ENCODE results near the gene FANCE. TPM values are rescaled to one million over a fixed set of nuclear protein-coding genes. Genes with fewer than 3 reads are reported as not detected.

FANCE gene
- total RNA-seq, 6 donors from 2014 or later, result 6.1 to 13.3 (median 9.3) TPM

DNA sequence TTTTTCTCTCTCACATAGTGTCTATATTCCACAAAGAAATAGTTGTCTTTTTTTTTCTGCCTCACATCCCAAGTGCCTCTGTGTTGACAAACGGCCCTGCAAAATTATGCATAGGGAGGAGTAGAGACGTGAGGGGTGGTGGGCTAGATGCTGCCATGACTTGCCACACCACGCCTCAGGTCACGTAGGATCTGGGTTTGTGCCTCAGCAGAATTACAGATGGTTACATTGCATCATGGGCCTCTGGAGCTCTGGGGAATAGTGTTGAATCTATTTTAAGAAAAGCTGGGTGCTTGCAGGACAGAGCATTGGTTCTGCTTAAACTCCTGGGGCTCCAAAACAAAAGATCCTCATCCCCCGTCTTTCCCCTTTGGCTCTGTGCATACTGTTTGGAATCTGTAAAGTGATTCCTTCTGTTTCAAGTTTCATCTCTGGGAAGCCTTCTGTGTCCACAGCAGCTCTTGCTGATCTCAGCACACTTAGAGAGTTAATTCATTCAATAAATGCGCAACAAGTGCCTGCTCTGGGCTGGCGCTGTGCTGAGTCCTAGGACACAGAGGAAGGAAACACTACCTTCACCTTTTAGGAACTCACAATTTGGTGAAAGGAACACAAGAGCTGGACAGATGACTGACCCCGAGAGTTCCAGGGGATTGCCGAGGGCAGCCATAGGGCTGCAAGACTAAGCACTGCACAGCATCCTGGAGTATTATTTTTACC is 2.4 kb downstream of the FANCE start:
- no peak for DNase-seq

DNA sequence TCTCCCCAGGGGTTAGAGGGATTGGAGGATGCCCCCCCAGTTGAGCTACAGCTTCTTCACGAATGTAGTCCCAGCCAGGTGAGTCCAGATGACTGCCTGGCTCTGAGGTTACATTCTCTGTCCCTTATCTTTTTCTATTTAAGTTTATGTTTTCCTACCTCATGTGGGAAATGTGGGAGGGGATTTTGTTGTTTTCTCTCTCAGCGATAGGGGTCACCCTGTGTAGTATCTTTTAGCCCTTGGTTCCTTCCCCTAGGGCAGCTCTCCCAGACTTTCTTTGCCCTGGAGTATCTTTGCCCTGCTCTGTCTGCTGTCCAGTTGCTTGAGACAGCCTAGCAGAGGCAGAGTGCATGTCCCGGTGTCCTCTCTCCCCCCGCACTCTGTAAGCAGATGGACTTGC is 5.8 kb downstream of the FANCE start:
- peaks cover 0 to 46% (median 17%) of the 10 kb centered on the region in 4 donors for H3K36me3 ChIP-seq

More for the DNA sequence above, 2.4 kb downstream of the FANCE start:
- Histone ChIP-seq H3K27ac (no peak overlapping the region), H3K4me1 (peaks cover 18 to 32% (median 31%) of the 10 kb centered on the region in 4 donors), H3K36me3 (peaks cover 0 to 39% (median 13%) of the 10 kb centered on the region in 4 donors), H3K4me3 (no peak overlapping the region), H3K9me3 (no peaks in the 10 kb centered on the region), H3K27me3 (no peaks in the 10 kb centered on the region)
- TF ChIP-seq POLR2A (IDR thresholded peaks at IDR 0.05) (no peak), EP300 (IDR thresholded peaks at IDR 0.05) (no peak), POLR2AphosphoS5 (IDR thresholded peaks at IDR 0.05) (no peak)
- TF ChIP-seq, protein P1, sequence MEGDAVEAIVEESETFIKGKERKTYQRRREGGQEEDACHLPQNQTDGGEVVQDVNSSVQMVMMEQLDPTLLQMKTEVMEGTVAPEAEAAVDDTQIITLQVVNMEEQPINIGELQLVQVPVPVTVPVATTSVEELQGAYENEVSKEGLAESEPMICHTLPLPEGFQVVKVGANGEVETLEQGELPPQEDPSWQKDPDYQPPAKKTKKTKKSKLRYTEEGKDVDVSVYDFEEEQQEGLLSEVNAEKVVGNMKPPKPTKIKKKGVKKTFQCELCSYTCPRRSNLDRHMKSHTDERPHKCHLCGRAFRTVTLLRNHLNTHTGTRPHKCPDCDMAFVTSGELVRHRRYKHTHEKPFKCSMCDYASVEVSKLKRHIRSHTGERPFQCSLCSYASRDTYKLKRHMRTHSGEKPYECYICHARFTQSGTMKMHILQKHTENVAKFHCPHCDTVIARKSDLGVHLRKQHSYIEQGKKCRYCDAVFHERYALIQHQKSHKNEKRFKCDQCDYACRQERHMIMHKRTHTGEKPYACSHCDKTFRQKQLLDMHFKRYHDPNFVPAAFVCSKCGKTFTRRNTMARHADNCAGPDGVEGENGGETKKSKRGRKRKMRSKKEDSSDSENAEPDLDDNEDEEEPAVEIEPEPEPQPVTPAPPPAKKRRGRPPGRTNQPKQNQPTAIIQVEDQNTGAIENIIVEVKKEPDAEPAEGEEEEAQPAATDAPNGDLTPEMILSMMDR (IDR thresholded peaks at IDR 0.05), result no peak
- WGBS, 2 donors, result 78 to 83% methylated on average over 9 of the region's 9 CpGs
- ATAC-seq (ENCODE audit: low FRiP score in 2 of 2), result no peak

DNA sequence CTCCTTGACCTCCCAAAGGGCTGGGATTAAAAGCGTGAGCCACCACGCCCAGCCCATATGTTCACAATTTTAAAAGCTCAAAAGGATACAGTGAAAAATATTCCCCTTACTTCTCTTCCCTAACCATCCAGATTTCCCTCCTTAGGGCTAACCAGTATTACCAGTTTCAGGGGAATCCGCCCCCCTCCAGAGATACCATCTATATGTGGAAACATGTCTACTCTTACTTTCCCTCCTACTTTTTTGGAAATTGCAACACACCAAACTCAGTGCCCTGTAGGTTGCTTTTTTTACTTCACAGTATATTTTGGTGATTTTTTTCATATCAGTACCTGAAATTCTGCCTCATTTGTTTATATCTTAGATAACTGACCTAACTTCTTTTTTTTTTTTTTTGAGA is 9.1 kb downstream of the FANCE start:
- Histone ChIP-seq H3K36me3 (peaks cover 0 to 40% (median 13%) of the 10 kb centered on the region in 4 donors), H3K4me3 (no peak overlapping the region), H3K27me3 (no peaks in the 10 kb centered on the region), H3K9me3 (no peaks in the 10 kb centered on the region), H3K27ac (no peak overlapping the region), H3K4me1 (no peaks in the 10 kb centered on the region)
- TF ChIP-seq POLR2A (IDR thresholded peaks at IDR 0.05) (no peak), EP300 (IDR thresholded peaks at IDR 0.05) (no peak), POLR2AphosphoS5 (IDR thresholded peaks at IDR 0.05) (no peak)
- TF ChIP-seq, protein P1 (IDR thresholded peaks at IDR 0.05), result no peak
- DNase-seq (no peak), ATAC-seq (ENCODE audit: low FRiP score in 2 of 2) (no peak)
- 89 to 90% methylated on average over 3 of the region's 3 CpGs for WGBS, 2 donors

More for the DNA sequence above, 5.8 kb downstream of the FANCE start:
- H3K27ac ChIP-seq, result no peak overlapping the region
- no peaks in the 10 kb centered on the region for H3K9me3 ChIP-seq
- no peak overlapping the region for H3K4me3 ChIP-seq
- DNase-seq, result no peak
- no peaks in the 10 kb centered on the region for H3K27me3 ChIP-seq
- peaks cover 10 to 19% (median 17%) of the 10 kb centered on the region in 4 donors for H3K4me1 ChIP-seq
- TF ChIP-seq, protein P1 (IDR thresholded peaks at IDR 0.05), result no peak
- TF ChIP-seq EP300 (IDR thresholded peaks at IDR 0.05) (no peak), POLR2A (IDR thresholded peaks at IDR 0.05) (no peak), POLR2AphosphoS5 (IDR thresholded peaks at IDR 0.05) (no peak)
- no peak for ATAC-seq (ENCODE audit: low FRiP score in 2 of 2)
- WGBS, 2 donors, result 83 to 94% methylated on average over 4 of the region's 4 CpGs

DNA sequence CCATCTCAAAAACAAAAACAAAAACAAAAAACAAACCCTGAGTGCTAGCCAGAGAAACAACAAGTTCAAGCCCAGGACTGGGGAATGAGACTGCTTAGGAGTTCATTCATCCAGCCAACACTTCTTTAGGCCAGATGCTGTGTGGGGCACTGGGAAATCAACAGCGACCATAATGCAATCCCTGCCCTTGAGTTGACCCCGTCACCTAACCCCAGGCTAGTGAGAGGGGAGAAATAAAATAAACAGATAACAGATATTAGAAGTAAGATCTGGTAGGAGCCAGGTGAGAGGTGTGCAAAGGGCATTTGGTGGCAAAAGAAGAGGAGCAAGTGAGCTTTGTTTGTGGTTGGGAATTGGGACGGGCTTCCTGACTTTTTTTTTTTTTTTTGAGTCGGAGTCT is 11.2 kb downstream of the FANCE start:
- Histone ChIP-seq H3K4me1 (peaks cover 0 to 6% (median 4%) of the 10 kb centered on the region in 4 donors), H3K27me3 (no peaks in the 10 kb centered on the region)

More for the DNA sequence above, 11.2 kb downstream of the FANCE start:
- H3K27ac ChIP-seq, result no peak overlapping the region
- TF ChIP-seq POLR2A (IDR thresholded peaks at IDR 0.05) (no peak), EP300 (IDR thresholded peaks at IDR 0.05) (no peak), POLR2AphosphoS5 (IDR thresholded peaks at IDR 0.05) (no peak)
- TF ChIP-seq, protein P1 (IDR thresholded peaks at IDR 0.05), result no peak
- ATAC-seq (ENCODE audit: low FRiP score in 2 of 2), result no peak
- H3K4me3 ChIP-seq, result no peak overlapping the region
- no peak for DNase-seq
- WGBS, 2 donors, result 90% methylated on average over 4 of the region's 4 CpGs
- no peaks in the 10 kb centered on the region for H3K9me3 ChIP-seq
- H3K36me3 ChIP-seq, result peaks cover 0 to 21% (median 8%) of the 10 kb centered on the region in 4 donors
